CD4-positive, CD25-positive, alpha-beta regulatory T cell (primary cell): ENCODE data around the gene NFIX. TPM values are rescaled to one million over a fixed set of nuclear protein-coding genes. Genes with fewer than 3 reads are reported as not detected.
A peak's percentile ranks its signal among the peaks of the same experiment; 100 is the strongest.
"Not testable (repeated sequence)": the region's sequence is repeated elsewhere in the genome, so short reads cannot be mapped to it uniquely, and the experiment has no call there.

ENCODE experiments used
- ATAC-seq, 2 donors: fragments of 150-1000 bp; cut with Tn5 transposase; one replicate each; pipeline ENCODE4 v1.10.0; 2021; ENCODE audit warnings: low read depth in 2 of 2, moderate number of reproducible peaks in 2 of 2, moderate library complexity in 1 of 2
- DNase-seq, 3 donors: peaks; one replicate each; pipeline versions ENCODE4 v3.0.0 to v3.0.0-alpha.2; 2012 to 2022; ENCODE audit warnings: mixed read lengths in 1 of 3
- H3K27ac ChIP-seq: one replicate; pipeline ENCODE4 v1.7.0; 2013; ENCODE audit warnings: mild to moderate bottlenecking, low read length; ENCODE audit not compliant: insufficient read depth, poor library complexity, severe bottlenecking
- H3K27me3 ChIP-seq: one replicate; pipeline ENCODE4 v1.7.0; 2013; ENCODE audit warnings: low read length; ENCODE audit not compliant: control insufficient read depth, insufficient read depth
- H3K36me3 ChIP-seq: one replicate; pipeline ENCODE4 v1.7.0; 2013; ENCODE audit warnings: mild to moderate bottlenecking, low read length, moderate library complexity; ENCODE audit not compliant: control insufficient read depth, insufficient read depth
- H3K4me1 ChIP-seq: 2 replicates; pipeline ENCODE4 v1.7.0; 2013; ENCODE audit warnings: mild to moderate bottlenecking, low read length; ENCODE audit not compliant: insufficient read depth, control insufficient read depth, poor library complexity, severe bottlenecking
- H3K4me3 ChIP-seq: one replicate; pipeline ENCODE4 v1.7.0; 2013; ENCODE audit warnings: low read depth, mild to moderate bottlenecking, low read length, moderate library complexity
- H3K9me3 ChIP-seq, 2 experiments: 1 replicate in 1 of 2; 2 replicates in 1 of 2; pipeline ENCODE4 v1.7.0; 2013; ENCODE audit warnings: low read length in 2 of 2, mild to moderate bottlenecking in 1 of 2, moderate library complexity in 1 of 2; ENCODE audit not compliant: control insufficient read depth in 2 of 2
- H3K27ac Mint-ChIP-seq, 3 donors: one replicate each; pipeline ENCODE4 v1.8.0; 2020 to 2022; ENCODE audit warnings: mild to moderate bottlenecking in 3 of 3, mixed read lengths in 3 of 3, moderate library complexity in 2 of 3
- H3K27me3 Mint-ChIP-seq: one replicate; pipeline ENCODE4 v1.8.0; 2022; ENCODE audit warnings: mild to moderate bottlenecking, mixed read lengths
- H3K36me3 Mint-ChIP-seq: one replicate; pipeline ENCODE4 v1.8.0; 2020; ENCODE audit warnings: mixed read lengths
- H3K4me1 Mint-ChIP-seq, 4 donors: one replicate each; pipeline ENCODE4 v1.8.0; 2020 to 2022; ENCODE audit warnings: mixed read lengths in 4 of 4, mild to moderate bottlenecking in 1 of 4
- H3K4me3 Mint-ChIP-seq, 4 donors: one replicate each; pipeline ENCODE4 v1.8.0; 2020 to 2022; ENCODE audit warnings: mild to moderate bottlenecking in 4 of 4, mixed read lengths in 4 of 4, moderate library complexity in 3 of 4
- H3K9me3 Mint-ChIP-seq, 7 donors: one replicate each; pipeline ENCODE4 v1.8.0; 2020 to 2022; ENCODE audit warnings: mixed read lengths in 7 of 7, mild to moderate bottlenecking in 3 of 7, moderate library complexity in 2 of 7
- polyA plus RNA-seq, 4 donors: library from polyadenylated mRNA; unstranded; fragments of 300-500 nt; fragmentation: Illumina TruSeq; gene quantifications; one replicate each; pipeline ENCODE4 v1.2.3, GENCODE V29; 2021
- total RNA-seq: library from RNA; stranded (reverse); gene quantifications from one replicate; pipeline ENCODE4 v1.2.3, GENCODE V29; 2022

Gene NFIX
- total and polyA plus RNA-seq, 5 donors from 2014 or later: 0.15 to 1.2 TPM; not detected in 3

DNA sequence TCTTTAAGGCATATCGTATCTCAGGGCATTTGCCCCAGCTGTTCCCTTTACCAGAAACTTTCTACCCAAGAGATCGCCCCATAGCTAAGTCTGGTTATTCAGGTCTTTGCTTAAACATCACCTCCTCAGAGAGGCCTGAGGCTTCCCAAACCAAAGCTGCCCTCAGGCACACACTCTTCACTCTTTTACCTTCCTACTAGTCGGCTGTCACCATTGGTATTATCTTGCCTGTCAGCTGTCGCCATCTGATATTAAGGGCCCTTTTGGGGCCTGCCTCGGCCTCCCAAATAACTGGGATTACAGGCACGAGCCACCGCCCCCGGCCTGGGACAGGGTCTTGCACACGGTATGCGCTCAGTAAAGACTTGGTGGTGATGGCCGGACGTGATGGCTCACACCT lies 39.3 kb upstream of the NFIX start:
- H3K27ac ChIP-seq: peak overlapping the region; percentile 81
- peaks cover 29% of the 10 kb centered on the region for H3K36me3 ChIP-seq
- ATAC-seq: no peak
- H3K9me3 Mint-ChIP-seq: no peaks in the 10 kb centered on the region
- H3K4me3 ChIP-seq: peak overlapping the region; percentile 19
- H3K4me1 ChIP-seq: peaks cover 26% of the 10 kb centered on the region
- no peak for DNase-seq
- H3K4me3 Mint-ChIP-seq: peak overlapping the region; percentile 85 to 93 (median 88)
- H3K36me3 Mint-ChIP-seq: peaks cover 18% of the 10 kb centered on the region
- H3K4me1 Mint-ChIP-seq: peaks cover 8 to 34% (median 19%) of the 10 kb centered on the region in 4 donors
- H3K27ac Mint-ChIP-seq: peak overlapping the region; percentile 58 to 87 (median 84)
- H3K27me3 ChIP-seq: no peaks in the 10 kb centered on the region
- no peaks in the 10 kb centered on the region for H3K27me3 Mint-ChIP-seq
- H3K9me3 ChIP-seq: no peaks in the 10 kb centered on the region

DNA sequence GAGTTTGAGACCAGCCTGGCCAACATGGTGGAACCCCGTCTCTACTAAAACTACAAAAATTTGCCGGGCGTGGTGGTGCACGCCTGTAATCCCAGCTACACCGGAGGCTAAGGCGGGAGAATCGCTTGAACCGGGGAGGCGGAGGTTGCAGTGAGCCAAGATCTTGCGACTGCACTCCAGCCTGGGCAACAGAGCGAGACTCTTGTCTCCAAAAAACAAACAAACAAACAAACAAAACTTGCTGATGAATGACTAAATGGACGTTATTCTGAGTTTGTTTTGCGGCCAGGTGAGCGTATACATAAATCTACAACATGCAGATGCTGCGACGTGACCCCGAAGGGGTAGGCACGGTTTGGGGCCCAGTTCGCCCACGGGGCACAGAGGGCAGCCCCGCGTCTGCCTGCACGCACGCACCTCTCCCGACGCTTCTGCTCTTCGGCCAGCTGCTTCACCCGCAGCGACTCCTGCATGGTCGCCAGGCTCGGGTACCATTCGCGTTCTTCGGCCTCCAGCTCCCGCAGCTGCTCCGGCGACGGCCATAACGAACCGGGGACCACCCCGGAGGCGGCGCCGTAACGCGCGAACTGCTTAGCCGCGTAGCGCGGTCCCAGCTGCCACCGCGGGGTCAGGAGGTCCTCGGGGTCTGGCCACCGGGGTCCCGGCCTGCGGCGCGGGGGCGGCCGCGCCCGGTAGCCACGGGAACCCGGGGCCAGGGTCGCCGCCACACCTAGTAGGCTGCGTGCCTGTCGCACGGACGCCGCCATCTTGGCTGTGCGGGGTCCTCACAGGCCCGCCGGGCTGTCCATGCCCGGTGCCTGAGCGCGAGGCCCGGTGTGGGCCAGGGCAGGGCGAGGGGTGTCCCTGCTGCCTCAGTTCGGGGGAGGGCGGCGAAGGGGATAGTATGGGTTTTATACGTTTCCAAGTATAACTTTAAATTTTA lies 38.6 kb upstream of the NFIX start, which contains the start of gene GADD45GIP1:
Gene GADD45GIP1 (minus strand): TSS at position 778 of the 943 bp plus-strand sequence. CDS start 11 bp downstream, at position 767.
- peak within 1 kb of the TSS; percentile 77 for H3K4me3 ChIP-seq
- no peaks in the 10 kb centered on the region for H3K27me3 ChIP-seq
- peaks cover 26% of the 10 kb centered on the region for H3K4me1 ChIP-seq
- H3K36me3 ChIP-seq: peaks cover 26% of the 10 kb centered on the region
- peak within 1 kb of the TSS; percentile 89 to 94 (median 91) for H3K4me3 Mint-ChIP-seq
- DNase-seq (peak; percentile 68 to 90 (median 82)), ATAC-seq (peak; percentile 97 to 98)
- H3K9me3 ChIP-seq: no peaks in the 10 kb centered on the region
- H3K36me3 Mint-ChIP-seq: peaks cover 12% of the 10 kb centered on the region
- H3K27me3 Mint-ChIP-seq: no peaks in the 10 kb centered on the region
- peaks cover 8 to 34% (median 19%) of the 10 kb centered on the region in 4 donors for H3K4me1 Mint-ChIP-seq
- H3K27ac Mint-ChIP-seq: peak within 1 kb of the TSS; percentile 76 to 91 (median 87)
- H3K27ac ChIP-seq: peak within 1 kb of the TSS; percentile 81
- H3K9me3 Mint-ChIP-seq: no peaks in the 10 kb centered on the region

DNA sequence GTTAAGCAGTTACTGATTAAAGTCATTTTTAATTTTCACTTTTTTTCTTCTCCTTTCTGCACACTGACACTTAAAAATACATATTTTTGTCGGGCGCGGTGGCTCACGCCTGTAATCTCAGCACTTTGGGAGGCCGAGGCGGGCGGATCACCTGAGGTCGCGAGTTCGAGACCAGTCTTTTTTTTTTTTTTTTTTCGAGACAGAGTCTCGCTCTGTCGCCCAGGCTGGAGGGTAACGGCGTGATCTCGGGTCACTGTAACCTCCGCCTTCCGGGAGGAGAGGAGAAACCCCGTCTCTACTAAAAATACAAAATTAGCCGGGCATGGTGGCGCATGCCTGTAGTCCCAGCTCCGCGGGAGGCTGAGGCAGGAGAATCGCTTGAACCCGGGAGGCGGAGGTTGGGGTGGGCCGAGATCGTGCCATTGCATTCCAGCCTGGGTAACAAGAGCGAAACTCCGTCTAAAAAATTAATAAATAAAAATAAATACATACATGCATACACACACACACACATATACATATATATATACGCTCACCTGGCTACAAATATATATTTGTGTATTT lies 37.8 kb upstream of the NFIX start:
- H3K36me3 Mint-ChIP-seq, DNase-seq, H3K9me3 Mint-ChIP-seq, H3K27me3 ChIP-seq, H3K27me3 Mint-ChIP-seq, H3K9me3 ChIP-seq: not testable (repeated sequence)
- Histone ChIP-seq H3K27ac (peak overlapping the region; percentile 81), H3K4me3 (peak overlapping the region; percentile 74), H3K4me1 (peaks cover 26% of the 10 kb centered on the region), H3K36me3 (peaks cover 19% of the 10 kb centered on the region)
- Mint-ChIP-seq H3K4me3 (peak overlapping the region; percentile 89 to 94 (median 91)), H3K27ac (peak overlapping the region; percentile 60 to 91 (median 87)), H3K4me1 (peaks cover 8 to 34% (median 19%) of the 10 kb centered on the region in 4 donors)
- peak; percentile 14 to 17 for ATAC-seq

DNA sequence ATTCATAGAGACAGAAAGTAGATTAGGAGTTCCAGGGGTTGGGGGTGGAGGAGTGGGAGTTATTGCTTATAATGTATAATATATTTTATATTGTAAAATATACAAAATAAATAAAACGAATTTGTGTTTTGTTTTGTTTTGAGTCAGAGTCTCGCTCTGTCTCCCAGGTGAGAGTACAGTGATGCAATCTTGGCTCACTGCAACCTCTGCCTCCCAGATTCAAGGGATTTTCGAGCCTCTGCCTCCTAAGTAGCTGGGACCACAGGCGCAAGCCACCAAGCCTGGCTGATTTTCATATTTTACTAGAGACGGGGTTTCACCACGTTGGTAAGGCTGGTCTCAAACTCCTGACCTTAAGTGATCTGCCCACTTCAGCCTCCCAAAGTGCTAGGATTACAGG lies 35.8 kb upstream of the NFIX start:
- Histone ChIP-seq H3K36me3 (peaks cover 3% of the 10 kb centered on the region), H3K4me1 (peaks cover 21% of the 10 kb centered on the region), H3K4me3 (no peak overlapping the region), H3K27me3 (no peaks in the 10 kb centered on the region), H3K27ac (no peak overlapping the region), H3K9me3 (no peaks in the 10 kb centered on the region)
- Mint-ChIP-seq H3K4me1 (peaks cover 8 to 30% (median 18%) of the 10 kb centered on the region in 4 donors), H3K9me3 (no peaks in the 10 kb centered on the region), H3K36me3 (peaks cover 6% of the 10 kb centered on the region), H3K4me3 (no peak overlapping the region), H3K27ac (no peak overlapping the region), H3K27me3 (peaks cover under 1% of the 10 kb centered on the region)
- no peak for ATAC-seq
- no peak for DNase-seq

DNA sequence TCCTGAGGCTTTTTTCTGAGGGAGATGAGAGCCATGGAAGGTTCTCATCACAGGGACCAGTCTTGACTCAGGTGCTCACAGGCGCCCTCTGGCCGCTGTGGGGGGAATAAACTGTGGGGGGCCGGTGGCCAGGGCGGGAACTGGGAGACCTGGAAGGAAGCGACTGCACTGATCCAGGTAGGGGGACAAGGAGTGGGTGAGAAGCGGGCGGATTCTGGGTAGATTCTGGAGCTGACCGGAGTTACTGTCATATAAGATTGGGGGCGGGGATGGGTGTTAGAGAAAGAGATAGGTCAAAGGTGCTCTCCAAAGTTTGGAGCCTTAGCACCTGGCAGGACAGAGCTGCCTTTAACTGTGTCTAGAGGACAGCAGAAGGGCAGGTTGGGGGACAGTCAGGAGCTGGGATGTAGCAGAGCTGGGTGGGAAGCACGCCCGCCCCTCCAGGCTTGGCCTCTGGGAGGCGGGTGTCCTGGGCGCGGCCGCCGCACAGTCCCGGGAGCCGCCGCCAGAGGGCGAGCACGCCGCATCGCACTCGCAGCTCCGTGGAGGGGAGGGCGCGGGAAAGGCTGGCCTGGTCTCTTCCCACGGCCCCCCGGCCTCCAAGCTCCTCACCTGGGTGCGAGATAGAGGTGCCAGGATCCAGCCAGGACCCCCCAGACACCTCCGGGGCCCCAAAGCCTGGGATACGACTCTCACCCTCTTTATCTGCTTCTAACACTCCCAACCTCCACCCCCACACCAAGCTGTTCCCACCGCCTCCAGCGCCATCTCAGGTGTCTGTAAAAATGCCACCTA lies 30.1 kb upstream of the NFIX start:
- peak overlapping the region; percentile 71 for H3K4me3 ChIP-seq
- ATAC-seq: peak; percentile 95 to 96
- H3K36me3 Mint-ChIP-seq: no peaks in the 10 kb centered on the region

DNA sequence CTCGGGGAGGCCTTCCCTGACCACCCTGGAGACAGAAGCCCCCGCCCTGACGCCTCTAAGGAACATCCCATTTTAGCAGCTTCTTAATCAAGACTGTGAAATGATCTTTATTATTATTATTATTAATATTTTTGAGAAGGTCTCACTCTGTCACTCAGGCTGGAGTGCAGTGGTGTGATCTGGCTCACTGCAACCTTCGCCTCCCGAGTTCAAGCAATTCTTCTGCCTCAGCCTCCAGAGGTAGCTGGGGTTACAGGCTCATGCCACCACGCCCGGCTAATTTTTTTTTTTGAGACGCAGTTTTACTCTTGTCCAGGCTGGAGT lies 29.5 kb upstream of the NFIX start:
- peaks cover 0 to 12% (median 6%) of the 10 kb centered on the region in 4 donors for H3K4me1 Mint-ChIP-seq
- no peak overlapping the region for H3K4me3 ChIP-seq

More for the DNA sequence above, 30.1 kb upstream of the NFIX start:
- Histone ChIP-seq H3K9me3 (no peaks in the 10 kb centered on the region), H3K36me3 (no peaks in the 10 kb centered on the region), H3K4me1 (peaks cover 9% of the 10 kb centered on the region), H3K27ac (no peak overlapping the region), H3K27me3 (no peaks in the 10 kb centered on the region)
- peak overlapping the region in 2 of 3 donors; percentile 31 to 91 for H3K27ac Mint-ChIP-seq
- H3K4me1 Mint-ChIP-seq: peaks cover 0 to 12% (median 6%) of the 10 kb centered on the region in 4 donors
- peak overlapping the region; percentile 84 to 97 (median 88) for H3K4me3 Mint-ChIP-seq
- DNase-seq: peak; percentile 62 to 79 (median 79)
- H3K9me3 Mint-ChIP-seq: peaks cover 0 to under 1% (median 0%) of the 10 kb centered on the region in 7 donors
- H3K27me3 Mint-ChIP-seq: peaks cover 5% of the 10 kb centered on the region

DNA sequence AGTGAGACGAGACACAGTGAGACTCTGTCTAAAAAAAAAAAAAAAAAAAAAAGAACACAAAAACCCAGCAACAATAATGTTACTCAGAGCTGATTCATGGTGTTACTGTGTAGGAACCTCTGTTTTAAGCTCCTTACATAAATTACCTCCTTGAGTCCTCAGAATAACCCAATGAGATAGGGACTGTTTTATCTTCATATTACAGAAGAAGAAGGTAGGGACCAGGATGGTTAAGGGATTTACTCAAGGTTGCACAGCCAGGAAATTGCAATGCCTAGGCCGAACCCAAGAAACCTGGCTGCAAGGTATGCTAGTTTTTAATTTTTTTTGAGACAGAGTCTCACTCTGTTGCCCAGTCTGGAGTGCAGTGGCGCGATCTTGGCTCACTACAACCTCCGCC lies 27.4 kb upstream of the NFIX start:
- H3K9me3 Mint-ChIP-seq: peaks cover 0 to 1% (median 0%) of the 10 kb centered on the region in 7 donors
- no peaks in the 10 kb centered on the region for H3K36me3 Mint-ChIP-seq
- no peak overlapping the region for H3K4me3 Mint-ChIP-seq
- ATAC-seq (no peak), DNase-seq (no peak)
- no peak overlapping the region for H3K27ac Mint-ChIP-seq
- peaks cover 5% of the 10 kb centered on the region for H3K27me3 Mint-ChIP-seq
- no peaks in the 10 kb centered on the region for H3K27me3 ChIP-seq
- H3K9me3 ChIP-seq: no peaks in the 10 kb centered on the region
- H3K27ac ChIP-seq: no peak overlapping the region
- peaks cover 9% of the 10 kb centered on the region for H3K4me1 ChIP-seq
- no peak overlapping the region for H3K4me3 ChIP-seq
- no peaks in the 10 kb centered on the region for H3K36me3 ChIP-seq
- H3K4me1 Mint-ChIP-seq: peaks cover 0 to 12% (median 6%) of the 10 kb centered on the region in 4 donors

More for the DNA sequence above, 29.5 kb upstream of the NFIX start:
- Histone ChIP-seq H3K27ac (no peak overlapping the region), H3K36me3 (no peaks in the 10 kb centered on the region), H3K27me3 (no peaks in the 10 kb centered on the region), H3K9me3 (no peaks in the 10 kb centered on the region), H3K4me1 (peaks cover 9% of the 10 kb centered on the region)
- Mint-ChIP-seq H3K36me3 (no peaks in the 10 kb centered on the region), H3K4me3 (peak overlapping the region in 3 of 4 donors; percentile 31 to 86 (median 80)), H3K27ac (peak overlapping the region in 1 of 3 donors; percentile 89), H3K9me3 (peaks cover 0 to 1% (median 0%) of the 10 kb centered on the region in 7 donors), H3K27me3 (peaks cover 5% of the 10 kb centered on the region)
- ATAC-seq (no peak), DNase-seq (no peak)
